IPS-15b (cell line): ENCODE results near the gene ADAMTS16.

ENCODE experiments used
- H3K27me3 ChIP-seq: one replicate; pipeline ENCODE4 v1.6.1; 2013; ENCODE audit warnings: low read length; ENCODE audit not compliant: control insufficient read depth, insufficient read depth
- H3K36me3 ChIP-seq: one replicate; pipeline ENCODE4 v1.6.1; 2013; ENCODE audit warnings: low read length; ENCODE audit not compliant: control insufficient read depth, insufficient read depth
- H3K4me1 ChIP-seq: one replicate; pipeline ENCODE4 v1.6.1; 2013; ENCODE audit warnings: mild to moderate bottlenecking, low read length; ENCODE audit not compliant: control insufficient read depth, insufficient read depth
- H3K4me3 ChIP-seq: one replicate; pipeline ENCODE4 v1.5.1; 2013; ENCODE audit warnings: low read depth, low read length
- H3K9ac ChIP-seq: one replicate; pipeline ENCODE4 v1.6.1; 2013; ENCODE audit warnings: low read depth, mild to moderate bottlenecking, low read length
- H3K9me3 ChIP-seq: one replicate; pipeline ENCODE4 v1.6.1; 2013; ENCODE audit warnings: mild to moderate bottlenecking, low read length; ENCODE audit not compliant: control insufficient read depth, insufficient read depth

Gene ADAMTS16

DNA sequence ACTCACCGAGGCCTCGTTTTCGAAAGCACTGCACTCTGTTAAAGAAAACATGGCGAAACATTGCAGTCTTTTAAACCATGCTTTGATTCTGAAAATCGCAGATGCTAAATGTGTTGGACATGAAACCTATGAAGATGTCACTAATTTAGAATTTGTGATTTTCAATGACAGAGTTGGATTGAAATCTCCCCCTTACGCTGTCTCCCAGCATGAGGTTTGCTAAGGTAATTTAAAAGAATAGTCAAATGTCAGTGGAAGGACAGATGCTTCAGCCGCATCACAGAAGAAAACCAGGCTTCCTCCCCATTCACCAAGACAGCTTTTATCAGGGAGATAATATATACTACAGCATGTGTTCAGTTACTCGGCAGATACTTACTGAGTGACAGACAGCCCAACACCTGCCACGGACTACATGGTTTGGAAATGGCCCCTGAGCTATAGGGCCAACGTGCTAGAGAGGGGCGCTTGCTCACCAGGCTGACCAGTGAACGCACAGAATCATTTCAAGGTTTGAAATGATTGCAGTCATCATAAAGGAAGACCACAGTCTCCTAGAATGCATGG is 136.9 kb downstream of the ADAMTS16 start:
- H3K4me3 ChIP-seq = no peak overlapping the region
- H3K9me3 ChIP-seq = no peaks in the 10 kb centered on the region
- H3K36me3 ChIP-seq = no peaks in the 10 kb centered on the region
- no peak overlapping the region for H3K9ac ChIP-seq
- H3K27me3 ChIP-seq = no peaks in the 10 kb centered on the region
- H3K4me1 ChIP-seq = no peaks in the 10 kb centered on the region

DNA sequence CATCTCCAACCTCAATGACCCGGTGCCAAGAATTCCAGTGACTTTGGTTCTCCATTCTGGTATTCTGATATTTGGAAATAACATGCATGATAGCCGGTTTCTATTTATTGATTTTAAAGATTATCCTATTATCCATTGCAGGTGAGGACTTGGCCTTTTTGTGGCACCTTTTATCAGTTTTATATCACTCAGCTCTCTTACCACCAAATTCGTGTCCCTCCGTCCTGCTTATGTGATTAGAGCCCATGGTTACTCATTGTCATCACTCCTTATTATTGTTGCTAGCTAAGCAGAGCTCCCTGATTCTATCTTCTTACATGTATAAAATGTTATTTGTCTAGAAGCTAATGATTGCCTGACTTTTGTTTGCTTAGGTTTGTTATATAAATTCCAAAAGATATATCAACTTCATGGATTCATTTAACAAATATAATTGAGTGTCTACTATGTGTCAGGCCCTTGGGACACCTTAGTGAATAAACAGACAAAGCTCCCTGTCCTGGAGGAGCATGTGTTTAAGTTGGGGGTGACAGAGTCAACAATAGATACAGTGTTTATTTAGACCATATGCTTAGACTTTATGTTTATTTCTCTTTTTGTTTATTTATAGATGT is 138.2 kb downstream of the ADAMTS16 start:
- Histone ChIP-seq H3K4me1 (no peaks in the 10 kb centered on the region), H3K27me3 (no peaks in the 10 kb centered on the region), H3K36me3 (no peaks in the 10 kb centered on the region), H3K4me3 (no peak overlapping the region), H3K9ac (no peak overlapping the region), H3K9me3 (peaks cover 4% of the 10 kb centered on the region)

DNA sequence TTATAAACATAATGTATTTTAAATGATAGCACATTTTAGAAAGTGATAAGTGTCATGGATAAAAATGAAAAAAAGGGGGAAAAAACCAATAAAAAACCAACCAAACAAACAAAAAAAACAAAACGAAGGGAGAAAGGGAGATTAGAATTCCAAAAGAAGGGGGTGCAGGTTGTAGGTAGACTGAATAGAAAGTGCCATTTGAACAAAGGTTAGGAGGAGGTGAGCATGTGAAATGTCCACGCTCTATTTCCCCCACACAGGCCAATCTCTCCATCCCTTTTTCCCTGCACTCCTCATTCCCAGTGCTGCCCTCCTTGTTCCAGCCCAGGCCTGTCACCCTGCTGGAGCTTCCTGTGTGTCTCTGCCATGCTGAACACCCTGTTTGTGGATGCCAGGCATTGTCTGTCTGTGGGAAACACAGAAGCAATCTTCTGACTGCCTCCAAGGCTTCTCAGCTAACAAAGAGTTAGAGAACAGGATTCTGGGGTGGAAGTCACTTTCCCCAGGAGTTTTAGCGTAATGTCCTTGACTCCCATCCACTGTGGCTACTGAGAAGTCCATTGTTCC is 138.8 kb downstream of the ADAMTS16 start:
- Histone ChIP-seq H3K4me1 (no peaks in the 10 kb centered on the region), H3K9me3 (peaks cover 4% of the 10 kb centered on the region), H3K4me3 (no peak overlapping the region), H3K36me3 (no peaks in the 10 kb centered on the region), H3K9ac (no peak overlapping the region), H3K27me3 (no peaks in the 10 kb centered on the region)

GRCh38 chr5:5285906-5286305 is 145.8 kb downstream of the ADAMTS16 start:
- no peaks in the 10 kb centered on the region for H3K4me1 ChIP-seq
- H3K9me3 ChIP-seq = peaks cover 4% of the 10 kb centered on the region
- no peaks in the 10 kb centered on the region for H3K27me3 ChIP-seq
- no peaks in the 10 kb centered on the region for H3K36me3 ChIP-seq
- H3K4me3 ChIP-seq = no peak overlapping the region
- H3K9ac ChIP-seq = no peak overlapping the region

DNA sequence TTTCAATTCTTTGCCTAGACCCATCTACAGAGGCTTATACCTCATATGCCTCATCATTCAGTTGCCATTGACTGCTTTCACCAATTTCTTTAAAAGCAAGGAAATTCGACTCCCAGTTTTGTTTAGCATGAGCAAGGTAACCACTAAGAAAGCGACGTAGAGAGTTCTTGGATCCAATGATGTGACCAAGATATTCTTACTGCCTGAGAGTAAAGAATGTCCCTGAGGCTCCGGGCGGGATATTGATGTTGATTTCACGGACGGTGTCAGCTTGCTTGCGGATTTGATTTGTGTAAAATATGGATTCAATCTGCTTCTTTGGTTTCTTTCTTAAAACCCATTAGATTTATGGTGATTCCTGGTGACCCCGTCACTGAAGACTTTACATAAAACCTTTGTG is 147.3 kb downstream of the ADAMTS16 start:
- Histone ChIP-seq H3K9ac (no peak overlapping the region), H3K36me3 (no peaks in the 10 kb centered on the region), H3K9me3 (peaks cover 4% of the 10 kb centered on the region), H3K4me3 (no peak overlapping the region), H3K27me3 (no peaks in the 10 kb centered on the region), H3K4me1 (no peaks in the 10 kb centered on the region)

DNA sequence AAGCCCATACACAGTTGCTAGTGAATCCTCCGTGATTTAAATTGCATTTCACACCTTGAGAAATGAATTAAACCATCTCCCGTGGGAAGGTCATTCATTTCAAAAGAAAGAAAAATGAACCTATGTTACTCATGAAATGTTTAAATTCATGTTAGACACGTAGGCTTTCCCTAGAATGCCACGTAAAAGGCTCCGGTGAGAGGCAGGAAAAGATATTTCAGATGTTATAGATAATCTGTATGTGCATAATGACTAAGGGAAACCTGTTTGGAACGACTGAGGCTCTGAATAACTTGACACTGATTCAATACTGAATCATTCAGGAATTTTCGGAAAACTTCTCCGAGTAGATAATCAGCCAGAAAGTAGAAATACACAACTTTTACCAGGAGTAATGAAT is 148.1 kb downstream of the ADAMTS16 start:
- no peaks in the 10 kb centered on the region for H3K27me3 ChIP-seq
- H3K9ac ChIP-seq = no peak overlapping the region
- H3K36me3 ChIP-seq = no peaks in the 10 kb centered on the region
- peaks cover under 1% of the 10 kb centered on the region for H3K9me3 ChIP-seq
- no peak overlapping the region for H3K4me3 ChIP-seq
- H3K4me1 ChIP-seq = no peaks in the 10 kb centered on the region

- H3K4me1 ChIP-seq = no peaks in the 10 kb centered on the region
- H3K4me3 ChIP-seq = no peak overlapping the region
Measured at GRCh38 chr5:5289537-5289936, 149.4 kb downstream of the ADAMTS16 start.

GRCh38 chr5:5290674-5291334 is 150.7 kb downstream of the ADAMTS16 start:
- H3K36me3 ChIP-seq = no peaks in the 10 kb centered on the region
- H3K9ac ChIP-seq = no peak overlapping the region
- H3K9me3 ChIP-seq = no peaks in the 10 kb centered on the region
- H3K4me1 ChIP-seq = no peaks in the 10 kb centered on the region
- no peaks in the 10 kb centered on the region for H3K27me3 ChIP-seq
- H3K4me3 ChIP-seq = no peak overlapping the region

More at GRCh38 chr5:5289537-5289936, 149.4 kb downstream of the ADAMTS16 start:
- Histone ChIP-seq H3K27me3 (no peaks in the 10 kb centered on the region), H3K9ac (no peak overlapping the region), H3K36me3 (no peaks in the 10 kb centered on the region), H3K9me3 (no peaks in the 10 kb centered on the region)

DNA sequence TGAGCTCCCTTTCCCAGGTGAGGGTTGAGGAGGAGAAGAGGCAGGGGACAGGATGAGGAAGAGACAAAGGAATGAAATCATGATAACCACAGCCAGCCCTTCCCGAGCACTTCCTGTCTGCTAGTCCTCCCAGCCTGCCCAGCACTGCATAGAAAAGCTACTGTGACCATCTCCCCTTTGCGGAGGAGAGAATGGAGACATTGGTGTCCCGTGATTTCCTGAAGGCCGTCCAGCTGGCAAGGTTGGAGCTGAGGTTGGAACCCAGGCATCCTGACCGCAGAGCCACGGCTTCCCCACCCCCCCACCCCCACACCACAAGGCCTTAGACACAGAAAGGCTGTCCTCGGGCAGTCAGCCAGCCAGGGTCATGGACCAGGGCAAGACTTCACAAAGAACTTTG is 151.2 kb downstream of the ADAMTS16 start:
- Histone ChIP-seq H3K9me3 (no peaks in the 10 kb centered on the region), H3K27me3 (no peaks in the 10 kb centered on the region), H3K4me3 (no peak overlapping the region), H3K4me1 (no peaks in the 10 kb centered on the region), H3K9ac (no peak overlapping the region), H3K36me3 (no peaks in the 10 kb centered on the region)

GRCh38 chr5:5293029-5293428 is 152.9 kb downstream of the ADAMTS16 start:
- Histone ChIP-seq H3K9me3 (no peaks in the 10 kb centered on the region), H3K27me3 (no peaks in the 10 kb centered on the region), H3K4me3 (no peak overlapping the region), H3K36me3 (no peaks in the 10 kb centered on the region), H3K9ac (no peak overlapping the region), H3K4me1 (no peaks in the 10 kb centered on the region)

GRCh38 chr5:5294429-5294828 is 154.3 kb downstream of the ADAMTS16 start:
- no peaks in the 10 kb centered on the region for H3K36me3 ChIP-seq
- H3K9me3 ChIP-seq = no peaks in the 10 kb centered on the region
- no peaks in the 10 kb centered on the region for H3K4me1 ChIP-seq
- H3K9ac ChIP-seq = no peak overlapping the region
- no peaks in the 10 kb centered on the region for H3K27me3 ChIP-seq
- H3K4me3 ChIP-seq = no peak overlapping the region

GRCh38 chr5:5295351-5295750 is 155.2 kb downstream of the ADAMTS16 start:
- H3K9ac ChIP-seq = no peak overlapping the region
- no peaks in the 10 kb centered on the region for H3K27me3 ChIP-seq
- no peaks in the 10 kb centered on the region for H3K4me1 ChIP-seq
- no peaks in the 10 kb centered on the region for H3K9me3 ChIP-seq
- H3K36me3 ChIP-seq = no peaks in the 10 kb centered on the region
- no peak overlapping the region for H3K4me3 ChIP-seq
